Peyer's patch (tissue), 4 donors: ENCODE measurements around the gene ECPAS.

Experiments
- POLR2A ChIP-seq, 2 donors: fragments of 450-650 bp; IDR thresholded peaks; one replicate each; pipeline ENCODE4 v1.5.1; 2017; ENCODE audit warnings: antibody characterized with exemption in 2 of 2, mild to moderate bottlenecking in 2 of 2, moderate library complexity in 2 of 2
- TF ChIP-seq, protein P1 (sequence below), 6 experiments: fragments of 450-650 bp in 4 of 6; fragments of 200-600 bp in 2 of 6; sonication (generic) in 1 of 6; IDR thresholded peaks; one replicate each; pipeline ENCODE4 v1.5.1; 2017 to 2019; ENCODE audit warnings: antibody characterized with exemption in 6 of 6, mild to moderate bottlenecking in 3 of 6, moderate library complexity in 1 of 6

- TF ChIP-seq, protein P1, sequence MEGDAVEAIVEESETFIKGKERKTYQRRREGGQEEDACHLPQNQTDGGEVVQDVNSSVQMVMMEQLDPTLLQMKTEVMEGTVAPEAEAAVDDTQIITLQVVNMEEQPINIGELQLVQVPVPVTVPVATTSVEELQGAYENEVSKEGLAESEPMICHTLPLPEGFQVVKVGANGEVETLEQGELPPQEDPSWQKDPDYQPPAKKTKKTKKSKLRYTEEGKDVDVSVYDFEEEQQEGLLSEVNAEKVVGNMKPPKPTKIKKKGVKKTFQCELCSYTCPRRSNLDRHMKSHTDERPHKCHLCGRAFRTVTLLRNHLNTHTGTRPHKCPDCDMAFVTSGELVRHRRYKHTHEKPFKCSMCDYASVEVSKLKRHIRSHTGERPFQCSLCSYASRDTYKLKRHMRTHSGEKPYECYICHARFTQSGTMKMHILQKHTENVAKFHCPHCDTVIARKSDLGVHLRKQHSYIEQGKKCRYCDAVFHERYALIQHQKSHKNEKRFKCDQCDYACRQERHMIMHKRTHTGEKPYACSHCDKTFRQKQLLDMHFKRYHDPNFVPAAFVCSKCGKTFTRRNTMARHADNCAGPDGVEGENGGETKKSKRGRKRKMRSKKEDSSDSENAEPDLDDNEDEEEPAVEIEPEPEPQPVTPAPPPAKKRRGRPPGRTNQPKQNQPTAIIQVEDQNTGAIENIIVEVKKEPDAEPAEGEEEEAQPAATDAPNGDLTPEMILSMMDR (IDR thresholded peaks at IDR 0.05) = no peak
- TF ChIP-seq POLR2A (IDR thresholded peaks at IDR 0.05) = no peak
Measured at GRCh38 chr9:111454751-111455150, 29.4 kb downstream of the ECPAS start.
